Urinary bladder (tissue), 4 donors: Measurements from ENCODE around the gene VTI1A. TPM values are rescaled to one million over a fixed set of nuclear protein-coding genes. Genes with fewer than 3 reads are reported as not detected.

ENCODE experiments used
- DNase-seq: peaks from one replicate; pipeline ENCODE4 v3.0.0-alpha.2; 2015; ENCODE audit errors: extremely low spot score
- H3K27ac ChIP-seq: one replicate; pipeline ENCODE4 v1.5.1; 2013; ENCODE audit warnings: low read depth, mild to moderate bottlenecking, moderate library complexity
- H3K36me3 ChIP-seq: one replicate; pipeline ENCODE4 v1.6.1; 2013; ENCODE audit warnings: mild to moderate bottlenecking, moderate library complexity; ENCODE audit not compliant: insufficient read depth
- H3K4me1 ChIP-seq: one replicate; pipeline ENCODE4 v1.6.1; 2013; ENCODE audit warnings: mild to moderate bottlenecking, moderate library complexity; ENCODE audit not compliant: insufficient read depth
- H3K4me3 ChIP-seq: one replicate; pipeline ENCODE4 v1.5.1; 2013; ENCODE audit warnings: low read depth, low read length
- WGBS: extraction: QIAGEN DNeasy Blood & Tissue Kit; methylation state at CpG from one replicate; pipeline ENCODE4 v1.1.7; 2013; 5-methylcytosine and 5-hydroxymethylcytosine counted together
- polyA plus RNA-seq: library from polyadenylated mRNA; stranded (reverse); fragments of 200-250 nt; gene quantifications from one replicate; pipeline ENCODE4 v1.2.3, GENCODE V29; 2013
- total RNA-seq: library from RNA; depleted of rRNA; stranded (reverse); fragments of >200 nt; gene quantifications from one replicate; pipeline ENCODE4 v1.2.3, GENCODE V29; 2014
- donor health status: healthy with polysubstance abuse.
- donor health status: healthy.

VTI1A gene
- total and polyA plus RNA-seq, 2 donors, result 13.1 to 42.4 TPM

- Histone ChIP-seq H3K4me3 (no peak overlapping the region), H3K4me1 (no peaks in the 10 kb centered on the region), H3K36me3 (no peaks in the 10 kb centered on the region), H3K27ac (no peak overlapping the region)
- 95% methylated on average over 6 of the region's 6 CpGs for WGBS
- DNase-seq, result no peak
Observed at GRCh38 chr10:112663234-112664125, 216.5 kb downstream of the VTI1A start.

- no peak for DNase-seq
- no peak overlapping the region for H3K27ac ChIP-seq
- no peak overlapping the region for H3K4me3 ChIP-seq
- H3K4me1 ChIP-seq, result no peaks in the 10 kb centered on the region
- peaks cover 2% of the 10 kb centered on the region for H3K36me3 ChIP-seq
Observed at GRCh38 chr10:112666094-112666493, 219.1 kb downstream of the VTI1A start.

GRCh38 chr10:112669989-112670388 lies 223.0 kb downstream of the VTI1A start:
- 92% methylated on average over 4 of the region's 4 CpGs for WGBS
- no peak overlapping the region for H3K27ac ChIP-seq
- H3K4me1 ChIP-seq, result no peaks in the 10 kb centered on the region
- peaks cover 2% of the 10 kb centered on the region for H3K36me3 ChIP-seq
- DNase-seq, result no peak
- no peak overlapping the region for H3K4me3 ChIP-seq

- WGBS, result 86% methylated on average over 4 of the region's 4 CpGs
- no peak overlapping the region for H3K27ac ChIP-seq
- H3K36me3 ChIP-seq, result peaks cover 2% of the 10 kb centered on the region
- no peaks in the 10 kb centered on the region for H3K4me1 ChIP-seq
- H3K4me3 ChIP-seq, result no peak overlapping the region
- DNase-seq, result no peak
Observed at GRCh38 chr10:112671743-112672142, 224.7 kb downstream of the VTI1A start.

- Histone ChIP-seq H3K27ac (no peak overlapping the region), H3K4me3 (no peak overlapping the region), H3K36me3 (peaks cover 4% of the 10 kb centered on the region), H3K4me1 (no peaks in the 10 kb centered on the region)
- 93% methylated on average over 5 of the region's 5 CpGs for WGBS
- no peak for DNase-seq
Observed at GRCh38 chr10:112672706-112673105, 225.7 kb downstream of the VTI1A start.

- H3K27ac ChIP-seq, result no peak overlapping the region
- WGBS, result 91% methylated on average over 10 of the region's 10 CpGs
- DNase-seq, result no peak
- no peak overlapping the region for H3K4me3 ChIP-seq
- H3K4me1 ChIP-seq, result peaks cover 2% of the 10 kb centered on the region
- H3K36me3 ChIP-seq, result peaks cover 2% of the 10 kb centered on the region
Observed at GRCh38 chr10:112675560-112676083, 228.6 kb downstream of the VTI1A start.

GRCh38 chr10:112677689-112678088 lies 230.7 kb downstream of the VTI1A start:
- no peak overlapping the region for H3K27ac ChIP-seq
- peaks cover 2% of the 10 kb centered on the region for H3K36me3 ChIP-seq
- DNase-seq, result no peak
- H3K4me1 ChIP-seq, result peaks cover 2% of the 10 kb centered on the region
- WGBS, result 64% methylated on average over 5 of the region's 5 CpGs
- no peak overlapping the region for H3K4me3 ChIP-seq

- DNase-seq, result no peak
- H3K4me3 ChIP-seq, result no peak overlapping the region
- H3K4me1 ChIP-seq, result peaks cover 2% of the 10 kb centered on the region
- H3K36me3 ChIP-seq, result peaks cover 2% of the 10 kb centered on the region
- H3K27ac ChIP-seq, result no peak overlapping the region
- WGBS, result 64% methylated on average over 7 of the region's 7 CpGs
Observed at GRCh38 chr10:112678581-112678980, 231.6 kb downstream of the VTI1A start.

- Histone ChIP-seq H3K36me3 (peaks cover 2% of the 10 kb centered on the region), H3K4me1 (peaks cover 2% of the 10 kb centered on the region), H3K4me3 (no peak overlapping the region), H3K27ac (no peak overlapping the region)
- no peak for DNase-seq
- WGBS, result 71% methylated on average over 3 of the region's 3 CpGs
Observed at GRCh38 chr10:112678987-112679386, 232.0 kb downstream of the VTI1A start.

GRCh38 chr10:112679392-112679791 lies 232.4 kb downstream of the VTI1A start:
- no peak for DNase-seq
- Histone ChIP-seq H3K36me3 (peaks cover 2% of the 10 kb centered on the region), H3K4me3 (no peak overlapping the region), H3K27ac (no peak overlapping the region), H3K4me1 (peaks cover 2% of the 10 kb centered on the region)
- 79% methylated on average over 2 of the region's 2 CpGs for WGBS

- DNase-seq, result no peak
- Histone ChIP-seq H3K4me3 (no peak overlapping the region), H3K27ac (no peak overlapping the region), H3K4me1 (peaks cover 2% of the 10 kb centered on the region), H3K36me3 (peaks cover 2% of the 10 kb centered on the region)
- WGBS, result 96% methylated on average over 1 of the region's 1 CpG
Observed at GRCh38 chr10:112680586-112680985, 233.6 kb downstream of the VTI1A start.

GRCh38 chr10:112687647-112688046 lies 240.6 kb downstream of the VTI1A start:
- no peak for DNase-seq
- Histone ChIP-seq H3K4me3 (no peak overlapping the region), H3K36me3 (no peaks in the 10 kb centered on the region), H3K4me1 (no peaks in the 10 kb centered on the region), H3K27ac (no peak overlapping the region)
- 91% methylated on average over 4 of the region's 4 CpGs for WGBS

- WGBS, result 39% methylated on average over 4 of the region's 4 CpGs
- H3K36me3 ChIP-seq, result no peaks in the 10 kb centered on the region
- no peak overlapping the region for H3K4me3 ChIP-seq
- DNase-seq, result no peak
- H3K4me1 ChIP-seq, result no peaks in the 10 kb centered on the region
- H3K27ac ChIP-seq, result no peak overlapping the region
Observed at GRCh38 chr10:112689327-112690072, 242.5 kb downstream of the VTI1A start.

GRCh38 chr10:112695539-112695938 lies 248.5 kb downstream of the VTI1A start:
- Histone ChIP-seq H3K4me3 (no peak overlapping the region), H3K4me1 (no peaks in the 10 kb centered on the region), H3K27ac (no peak overlapping the region), H3K36me3 (no peaks in the 10 kb centered on the region)
- 97% methylated on average over 7 of the region's 7 CpGs for WGBS
- no peak for DNase-seq
